Fibroblast of villous mesenchyme (primary cell): ENCODE data around the gene IL2RA. TPM values are rescaled to one million over a fixed set of nuclear protein-coding genes. Genes with fewer than 3 reads are reported as not detected.
"Not testable (repeated sequence)": the region's sequence is repeated elsewhere in the genome, so short reads cannot be mapped to it uniquely, and the experiment has no call there.

Experiments used
- DNase-seq: peaks from one replicate; pipeline ENCODE4 v3.0.0-alpha.2; 2010; ENCODE audit warnings: low read depth
- H3K4me3 ChIP-seq: 2 replicates; pipeline ENCODE4 v1.5.1; 2011; ENCODE audit warnings: low read depth, mild to moderate bottlenecking, low read length
- small RNA-seq: library from RNA; depleted of rRNA; stranded (forward); fragments of <200 nt; gene quantifications from one replicate; pipeline ENCODE3, GENCODE V24; 2012
- total RNA-seq: library from RNA; depleted of rRNA; stranded (reverse); fragments of >200 nt; gene quantifications from 2 replicates; pipeline ENCODE4 v1.2.3, GENCODE V29; 2012
- TF ChIP-seq, protein P1 (sequence below): IDR thresholded peaks from 2 replicates; pipeline ENCODE4 v1.5.1; 2012; ENCODE audit warnings: low read depth, mild to moderate bottlenecking, low read length; ENCODE audit not compliant: insufficient read depth

IL2RA gene
- total RNA-seq, 1 donor, result not detected

- DNase-seq, result no peak
- TF ChIP-seq, protein P1, sequence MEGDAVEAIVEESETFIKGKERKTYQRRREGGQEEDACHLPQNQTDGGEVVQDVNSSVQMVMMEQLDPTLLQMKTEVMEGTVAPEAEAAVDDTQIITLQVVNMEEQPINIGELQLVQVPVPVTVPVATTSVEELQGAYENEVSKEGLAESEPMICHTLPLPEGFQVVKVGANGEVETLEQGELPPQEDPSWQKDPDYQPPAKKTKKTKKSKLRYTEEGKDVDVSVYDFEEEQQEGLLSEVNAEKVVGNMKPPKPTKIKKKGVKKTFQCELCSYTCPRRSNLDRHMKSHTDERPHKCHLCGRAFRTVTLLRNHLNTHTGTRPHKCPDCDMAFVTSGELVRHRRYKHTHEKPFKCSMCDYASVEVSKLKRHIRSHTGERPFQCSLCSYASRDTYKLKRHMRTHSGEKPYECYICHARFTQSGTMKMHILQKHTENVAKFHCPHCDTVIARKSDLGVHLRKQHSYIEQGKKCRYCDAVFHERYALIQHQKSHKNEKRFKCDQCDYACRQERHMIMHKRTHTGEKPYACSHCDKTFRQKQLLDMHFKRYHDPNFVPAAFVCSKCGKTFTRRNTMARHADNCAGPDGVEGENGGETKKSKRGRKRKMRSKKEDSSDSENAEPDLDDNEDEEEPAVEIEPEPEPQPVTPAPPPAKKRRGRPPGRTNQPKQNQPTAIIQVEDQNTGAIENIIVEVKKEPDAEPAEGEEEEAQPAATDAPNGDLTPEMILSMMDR, result no peak
- no peak overlapping the region for H3K4me3 ChIP-seq
Measured at GRCh38 chr10:5961405-5962100, 100.6 kb downstream of the IL2RA start.

DNA sequence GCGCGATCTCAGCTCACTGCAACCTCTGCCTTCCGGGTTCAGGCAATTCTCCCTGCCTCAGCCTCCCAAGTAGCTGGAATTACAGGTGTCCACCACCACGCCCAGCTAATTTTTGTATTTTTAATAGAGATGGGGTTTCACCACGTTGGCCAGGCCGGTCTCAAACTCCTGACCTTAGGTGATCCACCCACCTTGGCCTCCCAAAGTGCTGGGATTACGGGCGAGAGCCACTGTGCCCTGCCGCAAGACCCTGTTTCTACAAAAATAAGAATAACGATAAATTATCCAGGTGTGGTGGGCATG, 101.2 kb downstream of the IL2RA start:
- DNase-seq, H3K4me3 ChIP-seq: not testable (repeated sequence)

Small RNA genes lying within 50 kb of the gene (small RNA-seq; reads per million reads assigned to genes)
- gene RF00397, result not detected

Other genes starting within 250 kb of the IL2RA start
- 546 and 615 TPM in 2 replicates for gene GDI2, start 248.9 kb downstream of the IL2RA start, total RNA-seq
- gene ANKRD16, start 172.5 kb downstream of the IL2RA start, total RNA-seq, result 4.7 and 9.3 TPM in 2 replicates
- gene FBH1, start 172.1 kb downstream of the IL2RA start, total RNA-seq, result 78.9 and 91.5 TPM in 2 replicates
- gene IL15RA, start 84.8 kb downstream of the IL2RA start, total RNA-seq, result 2.6 and 3.0 TPM in 2 replicates
- 29.6 and 47.5 TPM in 2 replicates for gene RBM17, start 26.7 kb upstream of the IL2RA start, total RNA-seq
- 26.1 and 44.9 TPM in 2 replicates for gene PFKFB3, start 140.6 kb upstream of the IL2RA start, total RNA-seq